GM19438 (cell line): Measurements from ENCODE around the gene GSDMA.

ENCODE experiments used
- ATAC-seq: cut with Tn5 transposase; IDR thresholded peaks from one replicate; pipeline ENCODE4 v1.9.1; 2021; ENCODE audit warnings: low read depth; ENCODE audit not compliant: unreplicated experiment

Gene GSDMA

DNA sequence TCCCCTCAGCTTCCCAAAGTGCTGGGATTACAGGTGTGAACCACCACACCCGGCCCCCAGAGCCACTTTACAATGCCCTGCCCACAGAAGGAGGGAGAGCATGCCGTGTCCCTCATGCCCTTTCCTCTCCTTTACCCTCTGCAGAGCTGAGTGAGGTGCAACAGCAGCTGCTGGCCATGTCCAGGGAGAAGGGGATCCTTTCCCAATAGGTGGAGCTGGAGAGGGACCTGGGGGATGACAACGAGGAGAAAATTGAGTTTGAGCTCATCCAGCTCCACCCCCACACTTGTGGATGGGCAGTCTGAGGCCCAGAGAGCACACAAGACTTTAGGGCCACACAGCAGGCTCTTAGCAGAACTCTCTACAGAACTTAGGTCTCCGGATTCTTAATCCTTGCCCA lies 7.9 kb upstream of the GSDMA start:
- no peak for ATAC-seq

- no peak for ATAC-seq
Observed at GRCh38 chr17:39955726-39956225, 7.0 kb upstream of the GSDMA start.

- no peak for ATAC-seq
Observed at GRCh38 chr17:39960524-39961041, 2.2 kb upstream of the GSDMA start.

GRCh38 chr17:39963829-39964228 lies 1.0 kb downstream of the GSDMA start:
- no peak for ATAC-seq

GRCh38 chr17:39965017-39965699 lies 2.4 kb downstream of the GSDMA start:
- no peak for ATAC-seq

DNA sequence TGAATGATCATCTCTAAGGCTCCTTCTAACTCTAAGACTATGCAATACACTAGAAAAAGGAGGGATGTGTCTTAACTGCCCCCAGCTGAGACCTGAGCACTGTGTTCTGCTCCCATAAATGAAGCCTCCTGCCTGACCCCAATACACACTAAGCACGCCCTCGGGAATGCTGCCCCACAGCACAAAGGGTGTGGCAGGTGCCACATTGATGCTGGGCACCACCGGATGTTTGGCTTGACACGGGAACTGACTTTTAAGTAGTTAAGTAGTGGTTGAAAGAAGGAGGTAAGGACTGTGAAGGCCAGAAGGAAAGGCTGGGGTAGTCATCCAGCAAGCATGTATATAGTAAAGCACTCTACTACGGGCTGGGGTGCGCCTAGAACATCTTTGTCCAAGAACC lies 4.0 kb downstream of the GSDMA start:
- no peak for ATAC-seq

GRCh38 chr17:39968761-39969160 lies 6.0 kb downstream of the GSDMA start:
- ATAC-seq: no peak

- no peak for ATAC-seq
Observed at GRCh38 chr17:39969375-39969774, 6.6 kb downstream of the GSDMA start.

- no peak for ATAC-seq
Observed at GRCh38 chr17:39970157-39970692, 7.4 kb downstream of the GSDMA start.

- ATAC-seq: no peak
Observed at GRCh38 chr17:39971076-39971603, 8.3 kb downstream of the GSDMA start.

DNA sequence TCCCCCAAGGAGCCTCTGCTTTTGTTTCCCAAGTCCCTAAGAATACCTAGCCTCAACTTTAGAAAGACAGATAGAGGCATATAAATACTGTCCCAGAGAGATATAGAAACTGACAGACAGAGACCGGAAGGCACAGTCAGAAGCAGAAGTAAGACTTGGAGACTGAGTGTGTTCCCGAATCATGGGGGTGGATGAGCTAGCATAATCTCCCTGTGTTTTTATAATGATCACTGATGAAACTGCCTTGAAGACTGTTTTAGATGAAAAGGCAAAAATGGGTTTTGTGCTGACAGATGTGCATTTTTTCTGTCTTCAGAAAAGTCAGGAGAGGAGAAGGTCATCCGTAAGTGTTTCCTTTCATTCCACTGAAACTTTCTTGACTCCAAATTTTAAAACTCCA lies 9.5 kb downstream of the GSDMA start:
- no peak for ATAC-seq

DNA sequence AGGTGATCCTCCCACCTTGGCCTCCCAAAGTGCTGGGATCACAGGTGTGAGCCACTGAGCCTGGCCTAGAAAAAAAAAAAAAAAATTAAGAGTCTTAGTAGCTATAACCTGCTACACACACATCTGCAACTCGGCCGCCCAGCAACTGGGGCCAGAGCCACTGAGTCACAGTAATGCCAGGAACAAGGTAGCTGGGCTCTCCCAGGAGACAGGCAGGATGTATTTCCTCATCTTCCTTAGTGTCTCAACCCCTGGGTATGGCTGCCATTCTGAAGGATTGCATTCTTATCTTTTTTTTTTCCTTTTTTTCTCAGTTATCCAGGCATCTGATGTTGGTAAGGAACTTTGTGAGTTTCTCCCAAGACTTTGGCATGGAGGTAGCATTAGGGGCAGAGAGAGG lies 10.7 kb downstream of the GSDMA start:
- ATAC-seq: no peak

DNA sequence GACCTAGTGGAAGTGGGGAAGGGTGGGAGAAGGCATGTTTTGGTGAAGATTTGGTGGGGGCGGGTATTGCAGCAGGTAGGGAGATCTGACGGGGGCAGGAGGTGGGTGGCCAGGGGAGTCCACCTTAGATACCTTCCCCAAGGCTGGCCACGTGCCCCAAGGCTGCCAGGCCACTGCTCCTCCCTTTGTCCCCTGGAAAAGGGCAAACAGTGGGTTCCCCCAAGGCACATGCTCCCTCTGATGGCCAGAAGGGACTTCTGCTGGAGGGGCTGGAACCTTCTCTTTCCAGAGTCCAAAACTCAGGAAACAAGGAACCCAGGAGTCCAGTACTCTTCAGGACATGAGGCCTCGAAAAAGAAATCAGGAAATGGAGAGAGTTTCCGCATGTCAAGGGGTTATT lies 11.6 kb downstream of the GSDMA start:
- ATAC-seq: no peak

- no peak for ATAC-seq
Observed at GRCh38 chr17:39975801-39976200, 13.0 kb downstream of the GSDMA start.

DNA sequence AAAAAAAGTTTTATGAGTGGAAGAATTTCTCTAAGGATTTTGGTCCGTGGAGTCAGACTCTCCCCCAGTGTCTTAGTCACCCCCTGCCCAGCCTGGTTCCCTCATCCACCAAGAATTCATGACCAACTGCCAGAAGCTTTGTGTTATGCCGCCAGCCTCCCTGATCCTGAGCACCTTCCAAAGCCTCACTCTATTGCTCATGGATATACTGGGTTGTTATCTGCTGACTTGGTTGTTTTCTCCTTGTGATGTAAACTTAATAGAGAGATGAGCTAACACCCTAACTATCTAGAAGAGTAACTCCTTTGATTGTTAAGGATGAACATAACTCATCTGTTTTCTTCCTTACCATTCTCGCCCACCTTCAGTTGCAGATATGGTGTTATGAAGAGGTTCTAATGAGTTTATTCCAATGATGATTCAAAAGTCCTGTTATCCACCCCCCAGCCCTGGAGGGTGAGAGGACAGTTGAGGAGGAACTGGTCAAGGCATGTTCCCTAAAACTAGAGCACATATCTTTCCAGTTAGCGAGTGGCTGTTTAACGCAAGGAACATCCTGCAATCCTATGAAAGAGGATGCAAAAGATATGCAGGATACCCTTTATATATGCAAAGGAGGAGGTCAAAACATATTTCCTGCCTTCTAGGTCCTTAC lies 16.3 kb downstream of the GSDMA start:
- ATAC-seq: no peak

DNA sequence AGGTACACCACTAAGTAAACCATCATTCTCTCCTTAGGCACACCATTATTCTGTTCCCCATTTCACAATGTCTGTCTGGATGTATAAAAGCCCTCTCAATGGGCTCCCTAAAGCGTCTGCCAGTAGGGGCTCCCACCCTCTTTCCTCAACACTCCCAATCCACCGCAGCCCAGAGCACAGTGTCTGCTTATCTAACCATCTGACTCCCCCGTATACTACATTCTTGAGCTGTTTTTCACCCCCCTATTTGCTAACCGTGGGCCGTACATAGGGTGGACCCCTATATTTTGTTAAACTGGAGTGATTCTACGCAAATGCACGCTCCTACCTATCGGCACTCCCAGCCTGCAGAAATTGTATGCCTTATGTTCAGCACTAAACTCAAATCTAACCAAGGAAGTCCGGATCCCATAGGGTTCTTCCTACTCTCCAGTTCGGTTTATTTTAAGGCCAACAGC lies 17.1 kb downstream of the GSDMA start:
- peak; percentile 9 for ATAC-seq

GRCh38 chr17:39980351-39981206 lies 17.8 kb downstream of the GSDMA start, which contains the start of gene PSMD3:
Gene PSMD3, plus strand, starts transcription at chr17:39980807. Its CDS starts 164 bp downstream, at chr17:39980971.
- peak; percentile 89 for ATAC-seq

- no peak for ATAC-seq
Observed at GRCh38 chr17:39981207-39981741, 18.5 kb downstream of the GSDMA start.

DNA sequence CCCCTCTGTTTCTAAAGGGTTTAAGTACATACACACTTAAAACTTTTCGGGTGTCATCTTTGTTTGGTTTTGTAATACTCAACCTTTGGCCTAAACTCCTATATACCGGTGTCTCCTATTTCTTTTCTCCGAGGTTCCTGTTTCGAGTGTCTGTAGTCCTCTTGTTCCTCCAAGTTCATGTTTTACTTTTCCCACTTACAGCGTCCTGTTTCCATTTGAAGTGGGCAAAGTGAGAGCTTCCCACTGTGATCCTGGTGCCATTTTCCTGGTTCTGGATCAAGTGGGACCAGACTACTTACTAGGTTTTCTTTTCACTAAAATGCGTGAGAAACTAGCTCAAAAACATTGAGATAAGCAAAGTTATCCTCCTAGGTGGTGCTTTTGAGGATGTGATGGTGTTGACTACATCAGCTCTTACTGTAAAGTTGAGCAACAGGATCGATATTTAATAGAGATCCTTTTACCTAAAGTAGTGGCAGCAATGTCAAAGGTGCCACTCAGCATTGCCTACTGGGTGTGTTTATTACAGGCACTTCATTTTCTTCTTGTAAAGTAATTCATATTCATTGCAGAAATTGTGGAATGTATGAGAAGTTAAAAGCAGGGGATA lies 19.1 kb downstream of the GSDMA start:
- ATAC-seq: no peak
